AG08396 (cell line): ENCODE measurements around the gene GUCY1A2.
"Not testable (repeated sequence)": the region's sequence is repeated elsewhere in the genome, so short reads cannot be mapped to it uniquely, and the experiment has no call there.

ENCODE experiments used
- DNase-seq: peaks from one replicate; pipeline ENCODE4 v3.0.0; 2012; ENCODE audit warnings: low spot score, mixed read lengths

GUCY1A2 gene

GRCh38 chr11:106834567-106834966, 183.7 kb downstream of the GUCY1A2 start:
- DNase-seq, result no peak

- DNase-seq, result no peak
Measured at GRCh38 chr11:106828976-106829375, 189.3 kb downstream of the GUCY1A2 start.

GRCh38 chr11:106828576-106828975, 189.7 kb downstream of the GUCY1A2 start:
- DNase-seq, result no peak

GRCh38 chr11:106827687-106828086, 190.6 kb downstream of the GUCY1A2 start:
- DNase-seq, result no peak

GRCh38 chr11:106826558-106826957, 191.7 kb downstream of the GUCY1A2 start:
- not testable (repeated sequence) for DNase-seq

- DNase-seq, result no peak
Measured at GRCh38 chr11:106821826-106822225, 196.4 kb downstream of the GUCY1A2 start.

GRCh38 chr11:106821291-106821690, 197.0 kb downstream of the GUCY1A2 start:
- DNase-seq, result no peak

- no peak for DNase-seq
Measured at GRCh38 chr11:106818443-106818842, 199.8 kb downstream of the GUCY1A2 start.

GRCh38 chr11:106815209-106815608, 203.1 kb downstream of the GUCY1A2 start:
- no peak for DNase-seq

GRCh38 chr11:106813806-106814205, 204.5 kb downstream of the GUCY1A2 start:
- DNase-seq, result no peak

- DNase-seq, result no peak
Measured at GRCh38 chr11:106794058-106794457, 224.2 kb downstream of the GUCY1A2 start.

- DNase-seq, result no peak
Measured at GRCh38 chr11:106789406-106789805, 228.9 kb downstream of the GUCY1A2 start.

GRCh38 chr11:106787454-106787853, 230.8 kb downstream of the GUCY1A2 start:
- DNase-seq, result no peak

- no peak for DNase-seq
Measured at GRCh38 chr11:106785913-106786650, 232.2 kb downstream of the GUCY1A2 start.

- not testable (repeated sequence) for DNase-seq
Measured at GRCh38 chr11:106777302-106777701, 241.0 kb downstream of the GUCY1A2 start.

- no peak for DNase-seq
Measured at GRCh38 chr11:106770489-106771085, 247.7 kb downstream of the GUCY1A2 start.

- no peak for DNase-seq
Measured at GRCh38 chr11:106765469-106766258, 252.6 kb downstream of the GUCY1A2 start.

- no peak for DNase-seq
Measured at GRCh38 chr11:106763501-106763900, 254.8 kb downstream of the GUCY1A2 start.

- no peak for DNase-seq
Measured at GRCh38 chr11:106761745-106762144, 256.5 kb downstream of the GUCY1A2 start.

GRCh38 chr11:106761240-106761639, 257.0 kb downstream of the GUCY1A2 start:
- DNase-seq, result no peak

- DNase-seq, result no peak
Measured at GRCh38 chr11:106748059-106748458, 270.2 kb downstream of the GUCY1A2 start.

- no peak for DNase-seq
Measured at GRCh38 chr11:106745941-106746340, 272.3 kb downstream of the GUCY1A2 start.

GRCh38 chr11:106733635-106734034, 284.6 kb downstream of the GUCY1A2 start:
- DNase-seq, result no peak
